SU-DHL-6 (cell line): ENCODE results near the gene TRPM2.

ENCODE experiments used
- H2AFZ ChIP-seq: fragments of 200-600 bp; sonication (generic); 2 replicates; pipeline ENCODE4 v1.6.1; 2014; ENCODE audit warnings: low read depth, mild to moderate bottlenecking, moderate library complexity, mixed read lengths, antibody characterized with exemption, low read length; ENCODE audit not compliant: severe bottlenecking
- H3F3A ChIP-seq: fragments of 200-600 bp; shearing (Covaris generic); 2 replicates; pipeline ENCODE4 v1.6.0; 2016; ENCODE audit warnings: antibody characterized with exemption, mild to moderate bottlenecking; ENCODE audit not compliant: insufficient read depth
- H3K27ac ChIP-seq: fragments of 200-600 bp; sonication (generic); 2 replicates; pipeline ENCODE4 v1.5.1; 2016; ENCODE audit warnings: low read depth, mild to moderate bottlenecking, low read length, moderate library complexity, mixed read lengths
- H3K27me3 ChIP-seq: fragments of 200-600 bp; sonication (generic), shearing (Covaris generic); 2 replicates; pipeline ENCODE4 v1.6.0; 2014; ENCODE audit warnings: mild to moderate bottlenecking, low read length
- H3K36me3 ChIP-seq: fragments of 200-600 bp; sonication (generic); 2 replicates; pipeline ENCODE4 v1.6.1; 2014; ENCODE audit warnings: mild to moderate bottlenecking, low read length, mixed read lengths
- H3K4me2 ChIP-seq: fragments of 300-600, 200-600 bp; shearing (Covaris generic), sonication (generic); 2 replicates; pipeline ENCODE4 v1.6.0; 2014; ENCODE audit warnings: low read length, low read depth, mild to moderate bottlenecking; ENCODE audit not compliant: poor library complexity, severe bottlenecking
- H3K4me3 ChIP-seq: fragments of 200-600 bp; sonication (generic); 2 replicates; pipeline ENCODE4 v1.5.1; 2014; ENCODE audit warnings: antibody characterized with exemption, low read length, mild to moderate bottlenecking, mixed read lengths; ENCODE audit not compliant: insufficient read depth, poor library complexity, severe bottlenecking
- H3K79me2 ChIP-seq: fragments of 200-600 bp; sonication (generic); 2 replicates; pipeline ENCODE4 v1.6.1; 2014; ENCODE audit warnings: mild to moderate bottlenecking, low read length, moderate library complexity; ENCODE audit not compliant: insufficient read depth
- H3K9ac ChIP-seq: fragments of 200-600 bp; sonication (generic); 2 replicates; pipeline ENCODE4 v1.7.0; 2014; ENCODE audit warnings: mild to moderate bottlenecking, low read length
- H3K9me2 ChIP-seq: fragments of 200-600 bp; sonication (generic); replicated peaks from 2 replicates; pipeline ENCODE4 v1.6.1; 2014; ENCODE audit warnings: low read length; ENCODE audit not compliant: insufficient read depth
- H3K9me3 ChIP-seq: fragments of 200-600 bp; sonication (generic); 2 replicates; pipeline ENCODE4 v1.6.1; 2014; ENCODE audit warnings: low read length, mixed read lengths; ENCODE audit not compliant: insufficient read depth
- H4K20me1 ChIP-seq: fragments of 200-600 bp; sonication (generic); 2 replicates; pipeline ENCODE4 v1.6.1; 2014; ENCODE audit warnings: low read depth, mild to moderate bottlenecking, antibody characterized with exemption, low read length, moderate library complexity, mixed read lengths
- CTCF ChIP-seq: fragments of 200-600 bp; sonication (generic); IDR thresholded peaks from one replicate; pipeline ENCODE4 v1.5.1; 2017; ENCODE audit warnings: antibody characterized with exemption, mild to moderate bottlenecking, low read length, moderate library complexity; ENCODE audit not compliant: insufficient read depth, poor library complexity, severe bottlenecking
- EZH2phosphoT487 ChIP-seq: fragments of 200-600 bp; sonication (generic), shearing (Covaris generic); conservative IDR thresholded peaks from 2 replicates; pipeline ENCODE4 v1.6.1; 2018; ENCODE audit warnings: mild to moderate bottlenecking, antibody characterized with exemption, low read length, moderate library complexity, mixed read lengths

The TRPM2 gene

GRCh38 chr21:44324854-44325107 is 28.6 kb upstream of the TRPM2 start:
- Histone ChIP-seq H3K9me3 (no peaks in the 10 kb centered on the region), H3K27ac (no peak overlapping the region), H3K4me3 (no peak overlapping the region), H3K9ac (no peak overlapping the region), H3K36me3 (no peaks in the 10 kb centered on the region), H3F3A (no peaks in the 10 kb centered on the region), H3K79me2 (no peaks in the 10 kb centered on the region), H3K4me2 (no peak overlapping the region), H3K27me3 (no peaks in the 10 kb centered on the region), H4K20me1 (no peaks in the 10 kb centered on the region), H2AFZ (no peak overlapping the region), H3K9me2 (no peaks in the 10 kb centered on the region)
- TF ChIP-seq CTCF, result no peak
- no peak for TF ChIP-seq EZH2phosphoT487

GRCh38 chr21:44325386-44326271 is 27.8 kb upstream of the TRPM2 start:
- Histone ChIP-seq H4K20me1 (no peaks in the 10 kb centered on the region), H3K4me2 (no peak overlapping the region), H3K27ac (no peak overlapping the region), H3K9me3 (no peaks in the 10 kb centered on the region), H3K36me3 (no peaks in the 10 kb centered on the region), H3K27me3 (no peaks in the 10 kb centered on the region), H3F3A (no peaks in the 10 kb centered on the region), H3K9me2 (no peaks in the 10 kb centered on the region), H2AFZ (no peak overlapping the region), H3K9ac (no peak overlapping the region), H3K79me2 (no peaks in the 10 kb centered on the region), H3K4me3 (no peak overlapping the region)
- TF ChIP-seq CTCF (no peak), EZH2phosphoT487 (no peak)

- H3K9me3 ChIP-seq, result no peaks in the 10 kb centered on the region
- H3K9me2 ChIP-seq, result no peaks in the 10 kb centered on the region
- no peak overlapping the region for H2AFZ ChIP-seq
- H3K27me3 ChIP-seq, result no peaks in the 10 kb centered on the region
- H4K20me1 ChIP-seq, result no peaks in the 10 kb centered on the region
- H3K9ac ChIP-seq, result no peak overlapping the region
- no peaks in the 10 kb centered on the region for H3K79me2 ChIP-seq
- no peaks in the 10 kb centered on the region for H3F3A ChIP-seq
- TF ChIP-seq EZH2phosphoT487 (no peak), CTCF (no peak)
- H3K27ac ChIP-seq, result no peak overlapping the region
- no peak overlapping the region for H3K4me2 ChIP-seq
- H3K36me3 ChIP-seq, result no peaks in the 10 kb centered on the region
- no peak overlapping the region for H3K4me3 ChIP-seq
Observed at GRCh38 chr21:44326272-44326647, 27.2 kb upstream of the TRPM2 start.
